Measurements from ENCODE around the gene MBP. TPM values are rescaled to one million over a fixed set of nuclear protein-coding genes. Genes with fewer than 3 reads are reported as not detected.

MBP gene
- total RNA-seq, 2 experiments from 2014 or later: 35.9 to 36.6 TPM

GRCh38 chr18:77015169-77015568 is 117.4 kb downstream of the MBP start:
- Mint-ChIP-seq H3K4me3 (no peak overlapping the region), H3K27me3 (ENCODE audit: low read depth) (no peaks in the 10 kb centered on the region), H3K27ac (no peak overlapping the region), H3K9me3 (no peaks in the 10 kb centered on the region), H3K4me1 (ENCODE audit: low read depth) (peaks cover 7% of the 10 kb centered on the region), H3K36me3 (ENCODE audit: low read depth) (peaks cover 34% of the 10 kb centered on the region)
- CTCF ChIA-PET: interaction anchor here (2.5 kb wide), 1 partner anchor 15 kb away, joined by 6 read pairs; no protein-coding TSS in a partner anchor
- intact Hi-C loops (cut with micrococcal nuclease): no loop called here
- no peak for DNase-seq

- Mint-ChIP-seq H3K27ac (no peak overlapping the region), H3K27me3 (ENCODE audit: low read depth) (no peaks in the 10 kb centered on the region), H3K4me3 (no peak overlapping the region), H3K4me1 (ENCODE audit: low read depth) (peaks cover 4% of the 10 kb centered on the region), H3K9me3 (no peaks in the 10 kb centered on the region), H3K36me3 (ENCODE audit: low read depth) (peaks cover 30% of the 10 kb centered on the region)
- CTCF ChIA-PET: interaction anchor here (2.5 kb wide), 1 partner anchor 15 kb away, joined by 6 read pairs; no protein-coding TSS in a partner anchor
- no peak for DNase-seq
- intact Hi-C loops (cut with micrococcal nuclease): no loop called here
Measured at GRCh38 chr18:77014538-77014937, 118.0 kb downstream of the MBP start.

GRCh38 chr18:77013811-77014521 is 118.6 kb downstream of the MBP start:
- intact Hi-C loops (cut with micrococcal nuclease): no loop called here
- no peak for DNase-seq
- Mint-ChIP-seq H3K27me3 (ENCODE audit: low read depth) (no peaks in the 10 kb centered on the region), H3K9me3 (no peaks in the 10 kb centered on the region), H3K36me3 (ENCODE audit: low read depth) (peaks cover 30% of the 10 kb centered on the region), H3K4me1 (ENCODE audit: low read depth) (peaks cover 4% of the 10 kb centered on the region), H3K27ac (no peak overlapping the region), H3K4me3 (no peak overlapping the region)
- CTCF ChIA-PET: interaction anchor here (2.5 kb wide), 1 partner anchor 14 kb away, joined by 6 read pairs; no protein-coding TSS in a partner anchor

GRCh38 chr18:77012806-77013541 is 119.6 kb downstream of the MBP start:
- Mint-ChIP-seq H3K4me1 (ENCODE audit: low read depth) (peaks cover 4% of the 10 kb centered on the region), H3K9me3 (no peaks in the 10 kb centered on the region), H3K36me3 (ENCODE audit: low read depth) (peaks cover 25% of the 10 kb centered on the region), H3K27me3 (ENCODE audit: low read depth) (no peaks in the 10 kb centered on the region), H3K4me3 (no peak overlapping the region), H3K27ac (no peak overlapping the region)
- CTCF ChIA-PET: interaction anchor here (2.5 kb wide), 1 partner anchor 13 kb away, joined by 6 read pairs; no protein-coding TSS in a partner anchor
- intact Hi-C loops (cut with micrococcal nuclease): no loop called here
- DNase-seq: no peak

- DNase-seq: no peak
- CTCF ChIA-PET: no interaction called here
- intact Hi-C loops (cut with micrococcal nuclease): no loop called here
- Mint-ChIP-seq H3K36me3 (ENCODE audit: low read depth) (peaks cover 22% of the 10 kb centered on the region), H3K4me3 (no peak overlapping the region), H3K4me1 (ENCODE audit: low read depth) (peaks cover 4% of the 10 kb centered on the region), H3K27me3 (ENCODE audit: low read depth) (no peaks in the 10 kb centered on the region), H3K27ac (no peak overlapping the region), H3K9me3 (no peaks in the 10 kb centered on the region)
Measured at GRCh38 chr18:77012120-77012519, 120.5 kb downstream of the MBP start.

- H3K36me3 Mint-ChIP-seq (ENCODE audit: low read depth): peaks cover 12% of the 10 kb centered on the region
- CTCF ChIA-PET: interaction anchor here (2.1 kb wide), 1 partner anchor 9 kb away, joined by 6 read pairs; no protein-coding TSS in a partner anchor
Measured at GRCh38 chr18:77009675-77010074, 122.9 kb downstream of the MBP start.

GRCh38 chr18:77008576-77009315 is 123.8 kb downstream of the MBP start:
- CTCF ChIA-PET: interaction anchor here (2.1 kb wide), 1 partner anchor 9 kb away, joined by 6 read pairs; no protein-coding TSS in a partner anchor
- peaks cover 12% of the 10 kb centered on the region for H3K36me3 Mint-ChIP-seq (ENCODE audit: low read depth)
- no peak overlapping the region for H3K4me3 Mint-ChIP-seq
- H3K27me3 Mint-ChIP-seq (ENCODE audit: low read depth): no peaks in the 10 kb centered on the region
- no peak for DNase-seq
- H3K9me3 Mint-ChIP-seq: no peaks in the 10 kb centered on the region
- peaks cover 23% of the 10 kb centered on the region for H3K4me1 Mint-ChIP-seq (ENCODE audit: low read depth)
- intact Hi-C loops (cut with micrococcal nuclease): loop anchor here (10.0 kb wide), 1 partner anchor 456 kb away; no protein-coding TSS in a partner anchor
- no peak overlapping the region for H3K27ac Mint-ChIP-seq

More at GRCh38 chr18:77009675-77010074, 122.9 kb downstream of the MBP start:
- intact Hi-C loops (cut with micrococcal nuclease): loop anchor here (10.0 kb wide), 1 partner anchor 455 kb away; no protein-coding TSS in a partner anchor
- Mint-ChIP-seq H3K4me1 (ENCODE audit: low read depth) (peaks cover 18% of the 10 kb centered on the region), H3K27ac (no peak overlapping the region), H3K9me3 (no peaks in the 10 kb centered on the region), H3K4me3 (no peak overlapping the region), H3K27me3 (ENCODE audit: low read depth) (no peaks in the 10 kb centered on the region)
- no peak for DNase-seq

GRCh38 chr18:77008006-77008405 is 124.6 kb downstream of the MBP start:
- H3K9me3 Mint-ChIP-seq: no peaks in the 10 kb centered on the region
- H3K27me3 Mint-ChIP-seq (ENCODE audit: low read depth): no peaks in the 10 kb centered on the region
- intact Hi-C loops (cut with micrococcal nuclease): loop anchor here (10.0 kb wide), 1 partner anchor 457 kb away; no protein-coding TSS in a partner anchor
- no peak overlapping the region for H3K27ac Mint-ChIP-seq
- H3K4me1 Mint-ChIP-seq (ENCODE audit: low read depth): peaks cover 22% of the 10 kb centered on the region
- peaks cover 8% of the 10 kb centered on the region for H3K36me3 Mint-ChIP-seq (ENCODE audit: low read depth)
- H3K4me3 Mint-ChIP-seq: no peak overlapping the region
- no peak for DNase-seq
- CTCF ChIA-PET: no interaction called here

- H3K27me3 Mint-ChIP-seq (ENCODE audit: low read depth): no peaks in the 10 kb centered on the region
- intact Hi-C loops (cut with micrococcal nuclease): loop anchor here (10.0 kb wide), 1 partner anchor 458 kb away; no protein-coding TSS in a partner anchor
- no peak overlapping the region for H3K27ac Mint-ChIP-seq
- H3K4me3 Mint-ChIP-seq: no peak overlapping the region
- no peaks in the 10 kb centered on the region for H3K9me3 Mint-ChIP-seq
- peaks cover 7% of the 10 kb centered on the region for H3K36me3 Mint-ChIP-seq (ENCODE audit: low read depth)
- DNase-seq: no peak
- CTCF ChIA-PET: interaction anchor here (1.3 to 9.1 kb wide), 2 partner anchors 10 to 46 kb away, joined by 3 to 71 read pairs; no protein-coding TSS in a partner anchor
- H3K4me1 Mint-ChIP-seq (ENCODE audit: low read depth): peaks cover 22% of the 10 kb centered on the region
Measured at GRCh38 chr18:77007251-77007650, 125.3 kb downstream of the MBP start.

GRCh38 chr18:77006305-77007175 is 126.0 kb downstream of the MBP start:
- CTCF ChIA-PET: interaction anchor here (1.3 to 9.1 kb wide), 3 partner anchors 10 to 46 kb away, joined by 3 to 71 read pairs (median 24); no protein-coding TSS in a partner anchor
- no peaks in the 10 kb centered on the region for H3K9me3 Mint-ChIP-seq
- no peak for DNase-seq

GRCh38 chr18:77005651-77006195 is 126.9 kb downstream of the MBP start:
- CTCF ChIA-PET: interaction anchor here (0.9 to 9.1 kb wide), 4 partner anchors 22 to 468 kb away, joined by 4 to 71 read pairs (median 30); no protein-coding TSS in a partner anchor
- Mint-ChIP-seq H3K9me3 (no peaks in the 10 kb centered on the region), H3K4me3 (no peak overlapping the region), H3K36me3 (ENCODE audit: low read depth) (no peaks in the 10 kb centered on the region), H3K27ac (no peak overlapping the region), H3K27me3 (ENCODE audit: low read depth) (no peaks in the 10 kb centered on the region), H3K4me1 (ENCODE audit: low read depth) (peaks cover 22% of the 10 kb centered on the region)
- intact Hi-C loops (cut with micrococcal nuclease): loop anchor here (10.0 kb wide), 1 partner anchor 459 kb away; no protein-coding TSS in a partner anchor
- no peak for DNase-seq

More at GRCh38 chr18:77006305-77007175, 126.0 kb downstream of the MBP start:
- intact Hi-C loops (cut with micrococcal nuclease): loop anchor here (10.0 kb wide), 1 partner anchor 458 kb away; no protein-coding TSS in a partner anchor
- no peaks in the 10 kb centered on the region for H3K27me3 Mint-ChIP-seq (ENCODE audit: low read depth)
- H3K4me1 Mint-ChIP-seq (ENCODE audit: low read depth): peaks cover 22% of the 10 kb centered on the region
- no peak overlapping the region for H3K4me3 Mint-ChIP-seq
- no peak overlapping the region for H3K27ac Mint-ChIP-seq
- peaks cover 4% of the 10 kb centered on the region for H3K36me3 Mint-ChIP-seq (ENCODE audit: low read depth)
